GM19043 (cell line): ENCODE measurements around the gene C5orf47.
A peak's percentile ranks its signal among the peaks of the same experiment; 100 is the strongest.
"Not testable (repeated sequence)": the region's sequence is repeated elsewhere in the genome, so short reads cannot be mapped to it uniquely, and the experiment has no call there.

Source experiments
- ATAC-seq: cut with Tn5 transposase; IDR thresholded peaks from one replicate; pipeline ENCODE4 v1.9.1; 2021; ENCODE audit warnings: low read depth; ENCODE audit not compliant: unreplicated experiment

The C5orf47 gene

DNA sequence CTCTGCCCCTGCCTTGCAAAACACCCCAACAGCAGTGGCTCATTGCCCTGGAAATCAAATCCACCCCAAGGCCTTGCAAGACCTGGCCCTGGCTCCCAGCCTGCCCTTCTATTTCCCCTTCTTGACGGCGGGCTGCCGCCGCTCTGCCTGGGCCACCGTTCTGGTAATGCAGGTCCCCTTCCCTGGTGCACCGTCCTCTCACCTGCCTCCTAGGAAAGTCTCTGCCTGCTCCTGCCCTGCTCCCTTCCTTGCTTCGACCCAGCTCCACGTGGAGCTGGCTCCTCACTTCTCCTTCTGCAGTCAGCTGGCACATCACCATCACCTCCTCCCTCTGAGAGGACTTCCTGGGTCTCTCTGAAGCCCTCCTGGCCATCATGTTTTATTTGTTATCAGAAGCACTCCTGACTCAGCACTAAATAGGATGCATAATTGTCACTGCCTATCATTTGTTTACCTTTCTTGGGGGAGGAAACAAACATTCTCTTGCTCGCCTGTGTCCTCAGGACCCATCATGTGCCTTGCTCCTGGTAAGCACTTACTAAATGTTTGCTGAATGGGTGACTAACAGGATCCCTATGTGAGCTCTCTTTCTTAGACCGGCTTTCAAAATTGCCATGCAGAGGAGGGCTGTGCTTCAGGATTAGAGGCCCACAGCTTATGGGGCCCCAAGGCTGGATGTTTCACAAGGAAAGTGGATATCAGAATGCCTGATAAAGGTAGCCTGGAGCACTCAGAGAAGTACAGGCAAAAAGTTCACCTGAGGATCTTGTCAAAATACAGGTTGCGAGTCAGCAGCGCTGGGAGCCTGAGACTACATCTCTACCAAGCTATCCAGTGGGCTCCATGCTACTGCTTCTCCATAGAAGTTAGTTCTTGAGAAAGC, 19.6 kb upstream of the C5orf47 start:
- no peak for ATAC-seq

- ATAC-seq = no peak
Observed at GRCh38 chr5:173970878-173971650, 17.9 kb upstream of the C5orf47 start.

- ATAC-seq = no peak
Observed at GRCh38 chr5:173971681-173972345, 17.2 kb upstream of the C5orf47 start.

DNA sequence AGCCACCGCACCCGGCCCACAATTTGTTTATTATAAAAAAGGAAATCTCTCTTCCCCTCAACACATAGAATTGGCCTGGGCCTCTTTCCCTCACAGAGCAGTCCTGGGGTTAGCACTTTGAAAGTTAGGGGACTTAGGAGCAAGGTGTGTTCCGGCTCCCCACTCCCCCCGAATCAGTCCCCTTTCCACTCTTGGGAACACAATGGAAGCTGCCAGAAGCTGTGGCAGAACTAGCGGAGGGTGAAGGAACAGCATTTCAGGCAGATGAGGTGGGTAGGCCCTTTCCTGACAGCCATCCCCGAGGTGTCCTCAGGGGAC, 16.4 kb upstream of the C5orf47 start:
- ATAC-seq = no peak

DNA sequence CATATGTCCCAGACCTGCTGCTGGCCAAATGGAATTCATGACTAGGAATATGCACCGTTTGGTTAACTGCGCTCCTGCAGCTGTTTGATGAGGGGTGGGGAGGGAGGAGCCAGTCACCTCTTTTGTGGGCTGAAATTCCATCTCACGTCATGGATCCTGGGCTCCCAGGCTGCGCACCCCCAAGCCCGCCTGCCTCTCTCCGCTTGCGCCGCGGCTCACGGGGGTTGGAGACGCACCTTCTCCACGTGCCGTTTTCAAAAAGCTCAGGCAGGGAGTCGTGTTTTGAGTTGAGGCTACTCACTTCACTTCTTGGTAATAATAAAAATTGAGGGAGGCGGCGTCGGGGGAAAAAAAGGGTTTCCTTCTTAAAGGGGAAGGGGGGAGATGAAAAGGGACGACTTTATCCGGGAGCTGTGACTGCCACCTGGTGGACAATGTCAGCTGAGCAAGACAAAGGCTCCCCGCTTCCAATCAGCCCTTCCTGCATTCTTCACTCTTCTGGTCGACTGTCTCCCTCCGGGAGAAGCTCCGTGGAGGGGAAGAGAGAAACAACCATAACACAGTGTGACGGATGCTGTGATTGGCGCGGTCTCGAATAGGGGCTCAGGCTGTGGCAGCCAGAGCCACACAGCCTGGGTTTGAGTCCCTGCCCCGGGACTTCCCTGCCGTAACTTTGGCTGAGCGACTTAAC, 15.9 kb upstream of the C5orf47 start:
- ATAC-seq = peak; percentile 71

DNA sequence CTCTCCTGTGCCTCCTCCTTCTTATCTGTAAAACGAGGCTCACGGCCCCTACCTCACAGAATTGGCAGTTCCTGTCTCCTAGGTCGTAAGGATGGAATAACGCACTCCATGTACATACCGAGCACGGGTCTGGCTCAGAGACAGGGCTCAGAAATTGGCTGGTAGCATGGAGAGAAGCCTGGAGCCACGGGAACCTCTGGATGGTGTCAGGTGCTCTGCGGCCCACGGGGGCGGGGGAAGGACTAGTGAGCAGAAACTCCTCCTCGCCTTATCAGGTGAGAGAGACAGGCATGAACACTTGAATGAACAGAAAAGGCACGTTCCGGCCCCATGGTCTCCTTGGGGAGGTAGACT, 15.4 kb upstream of the C5orf47 start:
- ATAC-seq = peak; percentile 25

GRCh38 chr5:173974688-173975239, 14.2 kb upstream of the C5orf47 start:
- ATAC-seq = no peak

DNA sequence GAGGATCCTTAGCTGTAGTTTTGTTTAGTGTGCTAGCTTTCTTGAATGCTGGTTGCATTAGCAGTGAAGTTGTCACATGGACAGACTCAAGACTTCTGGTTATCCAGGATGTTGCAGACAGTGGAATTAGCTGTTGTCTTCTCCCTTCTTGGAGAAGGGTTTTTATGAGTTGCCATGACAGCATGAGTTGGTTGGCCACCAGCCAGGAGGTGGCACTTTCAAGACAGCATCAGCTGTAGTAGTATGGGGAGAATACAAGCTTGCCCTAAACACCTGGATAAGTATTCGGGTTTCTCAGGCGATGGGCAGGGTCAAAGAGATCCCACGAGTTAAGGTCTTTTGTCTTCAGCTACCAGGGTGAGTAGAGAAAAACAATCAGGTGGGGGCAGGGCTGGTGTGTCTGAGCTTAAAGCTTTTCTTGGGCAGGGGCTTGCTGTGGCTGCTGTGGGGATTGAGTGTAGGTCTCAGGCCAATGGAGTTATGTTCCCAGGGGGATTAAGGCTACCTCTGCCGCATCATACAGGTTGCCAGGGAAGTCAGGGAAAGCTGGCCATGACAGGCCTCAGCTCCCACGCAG, 7.7 kb upstream of the C5orf47 start:
- ATAC-seq = no peak

DNA sequence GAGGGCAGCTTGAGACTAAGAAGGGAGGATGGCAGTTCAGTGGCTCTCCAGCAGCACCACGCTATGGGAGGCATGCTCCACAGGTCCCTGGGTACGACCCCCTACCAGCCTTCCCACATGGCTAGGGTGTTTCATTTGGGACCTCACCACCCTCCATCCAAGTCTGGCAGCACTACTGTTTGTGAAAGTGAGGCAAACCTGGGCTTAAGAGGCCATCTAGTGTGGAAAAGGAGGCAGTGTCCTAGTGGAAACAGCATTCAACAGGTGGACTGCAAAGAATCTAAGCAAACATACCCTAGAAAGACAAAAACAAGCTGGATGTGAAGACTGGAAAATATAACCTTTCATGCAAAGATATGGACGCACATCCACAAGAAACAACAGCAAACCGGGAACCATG, 4.8 kb upstream of the C5orf47 start:
- ATAC-seq = no peak

- ATAC-seq = no peak
Observed at GRCh38 chr5:173989432-173990082, 587 bp downstream of the C5orf47 start.

- no peak for ATAC-seq
Observed at GRCh38 chr5:173997331-173997730, 8.4 kb downstream of the C5orf47 start.

DNA sequence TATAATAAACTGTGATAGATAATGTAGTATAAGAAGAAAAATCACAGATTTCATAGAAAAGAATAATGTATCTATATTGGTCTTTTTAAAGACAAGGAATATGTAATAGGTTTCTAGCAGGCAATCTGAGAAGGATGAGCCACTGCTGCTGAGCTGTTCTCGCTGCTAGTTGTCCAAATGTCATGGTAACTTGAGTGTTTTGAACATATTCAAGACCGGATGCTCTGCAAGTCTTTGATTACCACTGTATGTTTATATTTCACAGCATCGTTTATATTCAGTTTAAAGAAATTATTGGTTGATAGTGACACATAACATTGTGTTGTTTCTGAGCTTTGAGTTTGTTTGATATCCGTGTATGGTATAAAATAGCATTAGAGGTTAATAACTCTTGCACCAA, 9.6 kb downstream of the C5orf47 start:
- ATAC-seq = no peak

- ATAC-seq = no peak
Observed at GRCh38 chr5:174000076-174000475, 11.1 kb downstream of the C5orf47 start.

DNA sequence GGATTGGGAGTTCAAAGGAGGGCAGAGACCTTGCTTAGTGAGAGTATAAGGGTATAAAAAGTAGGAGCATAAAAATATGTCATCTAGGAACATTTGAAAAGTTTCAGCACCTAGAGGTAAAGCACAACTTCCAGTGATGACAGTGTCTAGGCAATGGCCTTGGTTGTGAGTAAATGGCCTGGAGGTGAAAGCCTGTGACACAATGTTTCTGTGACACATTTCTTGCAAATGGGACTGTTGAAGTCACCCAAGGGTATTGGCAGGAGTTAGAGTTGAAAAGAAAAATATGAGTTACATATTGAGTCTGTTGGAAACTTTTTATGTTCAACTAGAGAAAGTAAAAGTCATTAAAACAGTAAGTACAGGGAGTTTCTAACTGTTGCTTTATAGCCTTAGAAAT, 14.8 kb downstream of the C5orf47 start:
- ATAC-seq = no peak

DNA sequence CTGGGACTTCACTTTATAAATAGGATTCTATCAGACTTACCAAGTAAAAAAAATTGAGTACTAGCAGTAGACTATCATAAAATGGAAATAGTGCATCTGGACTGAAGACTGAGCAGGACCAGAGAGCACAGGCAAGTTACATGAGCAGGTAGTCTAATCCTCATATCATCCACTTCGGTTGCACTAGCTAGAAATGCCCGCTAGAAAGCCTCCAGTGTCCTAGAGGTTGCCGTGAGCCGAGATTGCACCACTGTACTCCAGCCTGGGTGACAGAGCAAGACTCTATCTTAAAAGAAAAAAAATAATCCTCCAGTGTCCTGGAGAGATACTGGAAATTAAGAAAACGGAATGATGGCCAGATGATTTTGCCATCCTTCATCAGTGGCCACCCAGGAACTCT, 20.0 kb downstream of the C5orf47 start:
- ATAC-seq = no peak

GRCh38 chr5:174010365-174010764, 21.4 kb downstream of the C5orf47 start:
- no peak for ATAC-seq

GRCh38 chr5:174011441-174011840, 22.5 kb downstream of the C5orf47 start:
- ATAC-seq = no peak

GRCh38 chr5:174020069-174020927, 31.3 kb downstream of the C5orf47 start:
- not testable (repeated sequence) for ATAC-seq

DNA sequence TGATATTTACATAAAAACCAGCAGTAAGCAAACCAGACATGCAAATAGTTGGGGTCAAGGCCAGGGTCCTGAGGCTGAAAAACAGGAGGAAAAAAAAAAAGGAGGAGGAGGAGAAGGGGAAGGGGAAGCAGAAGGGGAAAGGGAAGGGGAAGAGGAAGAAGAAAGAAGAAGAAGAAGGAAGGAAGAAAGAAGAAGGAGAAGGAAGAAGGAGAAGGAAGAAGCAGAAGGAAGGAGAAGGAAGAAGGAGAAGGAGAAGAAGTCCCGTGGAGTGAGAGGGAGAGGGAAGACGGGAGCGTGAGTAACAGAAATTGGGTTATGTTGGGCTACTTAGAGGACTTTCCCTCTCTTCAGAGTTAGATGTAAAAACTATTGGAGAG, 31.9 kb downstream of the C5orf47 start:
- no peak for ATAC-seq
